Karpas-422 (cell line): ENCODE data around the gene FBXL7. TPM values are rescaled to one million over a fixed set of nuclear protein-coding genes. Genes with fewer than 3 reads are reported as not detected.

Experiments
- DNase-seq: peaks from one replicate; pipeline ENCODE4 v3.0.0-alpha.2; 2015
- H2AFZ ChIP-seq: fragments of 200-600 bp; sonication (generic); 2 replicates; pipeline ENCODE4 v1.6.1; 2014; ENCODE audit warnings: antibody characterized with exemption, low read length, mixed read lengths
- H3K27ac ChIP-seq: fragments of 200-600 bp; sonication (generic); 2 replicates; pipeline ENCODE4 v1.5.1; 2014; ENCODE audit warnings: mild to moderate bottlenecking, low read length, moderate library complexity
- H3K27me3 ChIP-seq: fragments of 200-600 bp; sonication (generic); 2 replicates; pipeline ENCODE4 v1.6.1; 2014; ENCODE audit warnings: low read length, mixed read lengths
- H3K36me3 ChIP-seq: fragments of 200-600 bp; sonication (generic); 2 replicates; pipeline ENCODE4 v1.6.1; 2014; ENCODE audit warnings: low read length, mixed read lengths; ENCODE audit not compliant: insufficient read depth
- H3K4me1 ChIP-seq: fragments of 200-600 bp; sonication (generic); 2 replicates; pipeline ENCODE4 v1.6.1; 2014; ENCODE audit warnings: mild to moderate bottlenecking, low read length, mixed read lengths
- H3K4me2 ChIP-seq: fragments of 200-600 bp; sonication (generic); 2 replicates; pipeline ENCODE4 v1.6.1; 2014; ENCODE audit warnings: low read length, low read depth, mild to moderate bottlenecking; ENCODE audit not compliant: poor library complexity, severe bottlenecking
- H3K4me3 ChIP-seq: fragments of 200-600 bp; sonication (generic); 2 replicates; pipeline ENCODE4 v1.5.1; 2014; ENCODE audit warnings: mild to moderate bottlenecking, antibody characterized with exemption, low read length, mixed read lengths
- H3K79me2 ChIP-seq: fragments of 200-600 bp; sonication (generic); 2 replicates; pipeline ENCODE4 v1.6.1; 2014; ENCODE audit warnings: mild to moderate bottlenecking, low read length, mixed read lengths
- H3K9ac ChIP-seq: fragments of 200-600 bp; sonication (generic); 2 replicates; pipeline ENCODE4 v1.6.0; 2014; ENCODE audit warnings: low read length
- H3K9me2 ChIP-seq: fragments of 200-600 bp; sonication (generic), shearing (Covaris generic); replicated peaks from 2 replicates; pipeline ENCODE4 v1.6.0; 2014; ENCODE audit warnings: mild to moderate bottlenecking, low read length, moderate library complexity; ENCODE audit not compliant: insufficient read depth
- H3K9me3 ChIP-seq: fragments of 300-700, 200-600 bp; sonication (generic); 2 replicates; pipeline ENCODE4 v1.6.1; 2014; ENCODE audit warnings: low read length, mixed read lengths
- H4K20me1 ChIP-seq: fragments of 200-600 bp; sonication (generic); 2 replicates; pipeline ENCODE4 v1.6.1; 2014; ENCODE audit warnings: mild to moderate bottlenecking, antibody characterized with exemption, low read length, low read depth; ENCODE audit not compliant: insufficient read depth
- total RNA-seq: library from RNA; depleted of rRNA; stranded (reverse); fragments of >200 nt; shearing (Covaris generic); gene quantifications from 2 replicates; pipeline ENCODE4 v1.2.3, GENCODE V29; 2014; ENCODE audit warnings: low replicate concordance

Gene FBXL7
- total RNA-seq, 1 experiment from 2014 or later, result not detected

DNA sequence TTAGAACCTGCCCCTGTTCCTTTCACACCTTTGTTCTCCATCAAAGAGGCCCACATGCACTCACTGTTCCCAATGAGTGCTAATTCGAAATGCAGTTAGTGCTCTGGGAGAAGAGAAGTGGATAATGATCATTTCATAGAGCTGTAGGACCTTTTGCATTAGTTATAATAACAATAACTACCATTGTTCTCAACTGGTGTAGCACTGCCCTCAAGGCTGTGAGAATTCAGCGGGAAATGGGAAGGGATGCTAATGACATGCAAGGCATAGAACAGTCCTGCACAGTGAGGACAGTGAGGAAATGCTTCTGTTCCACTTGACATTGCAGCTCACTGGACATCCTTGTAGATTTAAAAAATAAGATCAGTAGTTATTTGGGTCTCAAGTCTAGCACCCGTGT is 187.4 kb downstream of the FBXL7 start:
- no peaks in the 10 kb centered on the region for H3K9me2 ChIP-seq
- H3K9ac ChIP-seq, result no peak overlapping the region
- peaks cover 23% of the 10 kb centered on the region for H3K9me3 ChIP-seq
- DNase-seq, result no peak
- H3K79me2 ChIP-seq, result no peaks in the 10 kb centered on the region
- no peak overlapping the region for H3K4me2 ChIP-seq
- no peak overlapping the region for H3K4me3 ChIP-seq
- no peak overlapping the region for H3K27ac ChIP-seq
- no peaks in the 10 kb centered on the region for H3K4me1 ChIP-seq
- H4K20me1 ChIP-seq, result no peaks in the 10 kb centered on the region
- H3K36me3 ChIP-seq, result no peaks in the 10 kb centered on the region
- H3K27me3 ChIP-seq, result no peaks in the 10 kb centered on the region
- H2AFZ ChIP-seq, result no peak overlapping the region

DNA sequence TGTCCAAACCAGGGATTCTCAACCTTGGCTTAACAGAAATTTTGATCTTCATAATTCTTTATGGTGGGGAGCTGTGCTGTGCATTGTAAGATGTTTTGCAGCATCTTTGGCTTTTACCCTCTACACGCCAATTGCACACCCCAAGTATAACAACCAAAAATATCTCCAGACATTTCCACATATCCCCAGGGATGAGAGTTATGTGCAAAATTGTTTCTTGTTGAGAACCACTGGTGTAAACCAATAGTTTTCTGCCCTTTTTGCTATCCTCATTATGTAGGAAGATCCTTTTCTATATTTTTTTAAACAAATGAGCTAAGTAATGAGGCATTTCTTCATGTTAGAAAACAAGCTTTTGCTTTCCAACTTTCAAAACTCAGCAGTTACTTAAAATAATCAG is 189.9 kb downstream of the FBXL7 start:
- no peak overlapping the region for H3K9ac ChIP-seq
- H3K27me3 ChIP-seq, result no peaks in the 10 kb centered on the region
- no peaks in the 10 kb centered on the region for H3K36me3 ChIP-seq
- no peaks in the 10 kb centered on the region for H3K79me2 ChIP-seq
- peaks cover 9% of the 10 kb centered on the region for H3K9me3 ChIP-seq
- no peak overlapping the region for H3K4me2 ChIP-seq
- H3K27ac ChIP-seq, result no peak overlapping the region
- H3K9me2 ChIP-seq, result no peaks in the 10 kb centered on the region
- no peaks in the 10 kb centered on the region for H3K4me1 ChIP-seq
- DNase-seq, result no peak
- no peaks in the 10 kb centered on the region for H4K20me1 ChIP-seq
- H2AFZ ChIP-seq, result no peak overlapping the region
- H3K4me3 ChIP-seq, result no peak overlapping the region

DNA sequence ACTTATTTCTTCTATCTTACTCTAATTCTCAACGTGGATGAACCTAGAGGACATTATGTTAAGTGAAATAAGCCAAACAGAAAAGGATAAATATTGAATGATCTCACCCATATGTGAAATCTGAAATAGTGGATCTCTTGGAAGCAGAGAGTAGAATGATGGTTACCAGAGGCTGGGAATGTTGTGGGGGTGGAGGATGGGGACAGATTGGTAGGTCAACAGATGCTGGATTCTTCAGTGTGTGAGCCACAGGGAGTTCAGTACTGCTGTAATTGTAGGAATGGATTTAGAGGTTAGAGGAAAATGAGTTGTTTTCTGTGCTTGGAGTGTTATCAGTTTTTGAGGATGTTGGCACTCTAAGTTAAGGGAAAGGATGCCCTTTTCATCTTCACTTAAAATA is 190.6 kb downstream of the FBXL7 start:
- H2AFZ ChIP-seq, result no peak overlapping the region
- H3K9me3 ChIP-seq, result peaks cover 9% of the 10 kb centered on the region
- no peak for DNase-seq
- H3K4me2 ChIP-seq, result no peak overlapping the region
- H3K27ac ChIP-seq, result no peak overlapping the region
- H3K27me3 ChIP-seq, result no peaks in the 10 kb centered on the region
- H3K9ac ChIP-seq, result no peak overlapping the region
- no peaks in the 10 kb centered on the region for H3K36me3 ChIP-seq
- H3K9me2 ChIP-seq, result no peaks in the 10 kb centered on the region
- no peaks in the 10 kb centered on the region for H3K4me1 ChIP-seq
- no peak overlapping the region for H3K4me3 ChIP-seq
- no peaks in the 10 kb centered on the region for H3K79me2 ChIP-seq
- H4K20me1 ChIP-seq, result no peaks in the 10 kb centered on the region

DNA sequence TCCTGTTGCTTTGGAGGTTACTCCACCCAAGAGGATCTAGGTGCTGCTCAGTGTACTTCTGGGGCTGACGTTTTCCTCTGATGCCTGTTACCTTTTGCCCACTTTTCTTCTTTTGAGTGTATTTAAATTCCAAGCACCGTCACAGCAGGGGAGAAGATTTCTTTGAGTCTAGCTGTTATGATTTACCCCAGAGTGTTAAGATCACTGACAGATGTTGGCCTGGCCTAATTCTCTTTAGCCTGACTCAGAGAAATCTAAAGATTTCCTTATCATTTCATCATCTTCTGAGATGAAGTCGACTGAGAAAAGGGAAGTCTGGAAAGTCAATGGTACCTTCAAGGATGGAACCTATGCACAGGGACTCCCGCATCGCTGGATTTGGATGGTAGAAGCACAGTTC is 191.5 kb downstream of the FBXL7 start:
- Histone ChIP-seq H2AFZ (no peak overlapping the region), H3K4me1 (no peaks in the 10 kb centered on the region), H3K27me3 (no peaks in the 10 kb centered on the region), H3K4me3 (no peak overlapping the region), H3K9me2 (no peaks in the 10 kb centered on the region), H3K79me2 (no peaks in the 10 kb centered on the region), H3K9me3 (peaks cover 10% of the 10 kb centered on the region), H3K9ac (no peak overlapping the region), H4K20me1 (no peaks in the 10 kb centered on the region), H3K36me3 (no peaks in the 10 kb centered on the region), H3K4me2 (no peak overlapping the region), H3K27ac (no peak overlapping the region)
- DNase-seq, result no peak

DNA sequence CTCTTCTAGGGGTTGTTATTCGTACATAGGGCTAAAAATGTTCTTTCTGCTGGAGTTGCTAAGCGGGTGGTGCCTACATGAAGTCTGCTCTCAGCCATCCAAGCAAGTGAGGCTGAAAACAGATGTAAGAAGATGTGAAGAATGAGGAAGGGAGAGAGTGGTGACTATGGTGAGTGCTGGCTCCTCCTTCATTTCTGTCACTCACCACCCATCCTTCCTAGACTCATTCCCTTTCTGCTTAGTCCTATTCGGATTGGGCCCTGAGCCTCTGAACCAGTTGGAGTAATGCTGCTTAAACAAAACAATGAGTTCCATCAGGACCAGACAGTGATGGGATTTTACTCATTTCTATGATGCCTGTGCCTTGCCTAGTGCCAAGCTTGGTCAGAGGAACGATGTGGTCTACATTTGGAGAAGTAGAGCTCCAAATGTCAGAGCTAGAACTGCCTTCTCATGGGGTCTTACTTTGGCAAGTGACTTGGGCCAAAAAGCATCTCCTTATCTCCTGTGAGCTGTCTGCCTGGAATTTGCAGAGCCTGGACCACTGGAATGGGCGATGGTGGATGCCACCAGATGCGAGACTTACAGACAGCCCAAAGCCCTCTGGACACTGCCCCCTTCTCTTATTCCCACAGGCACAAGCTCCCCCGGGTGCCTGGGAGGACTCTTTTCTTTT is 192.9 kb downstream of the FBXL7 start:
- H3K4me3 ChIP-seq, result no peak overlapping the region
- DNase-seq, result no peak
- no peak overlapping the region for H2AFZ ChIP-seq
- H3K27ac ChIP-seq, result no peak overlapping the region
- H3K27me3 ChIP-seq, result no peaks in the 10 kb centered on the region
- no peak overlapping the region for H3K9ac ChIP-seq
- H3K79me2 ChIP-seq, result no peaks in the 10 kb centered on the region
- no peaks in the 10 kb centered on the region for H3K9me2 ChIP-seq
- peaks cover 13% of the 10 kb centered on the region for H3K9me3 ChIP-seq
- no peaks in the 10 kb centered on the region for H3K36me3 ChIP-seq
- no peaks in the 10 kb centered on the region for H3K4me1 ChIP-seq
- no peaks in the 10 kb centered on the region for H4K20me1 ChIP-seq
- no peak overlapping the region for H3K4me2 ChIP-seq

GRCh38 chr5:15693382-15693728 is 193.4 kb downstream of the FBXL7 start:
- Histone ChIP-seq H3K4me1 (no peaks in the 10 kb centered on the region), H3K36me3 (no peaks in the 10 kb centered on the region), H3K9ac (no peak overlapping the region), H3K9me3 (peaks cover 12% of the 10 kb centered on the region), H3K4me2 (no peak overlapping the region), H3K9me2 (no peaks in the 10 kb centered on the region), H3K27me3 (no peaks in the 10 kb centered on the region), H4K20me1 (no peaks in the 10 kb centered on the region), H3K27ac (no peak overlapping the region), H3K79me2 (no peaks in the 10 kb centered on the region), H3K4me3 (no peak overlapping the region), H2AFZ (no peak overlapping the region)
- no peak for DNase-seq

- Histone ChIP-seq H3K27ac (no peak overlapping the region), H3K9me2 (no peaks in the 10 kb centered on the region), H3K4me2 (no peak overlapping the region), H3K9ac (no peak overlapping the region), H4K20me1 (no peaks in the 10 kb centered on the region), H3K27me3 (no peaks in the 10 kb centered on the region), H3K9me3 (peaks cover 10% of the 10 kb centered on the region), H2AFZ (no peak overlapping the region), H3K79me2 (no peaks in the 10 kb centered on the region), H3K4me1 (no peaks in the 10 kb centered on the region), H3K4me3 (no peak overlapping the region), H3K36me3 (no peaks in the 10 kb centered on the region)
- no peak for DNase-seq
Observed at GRCh38 chr5:15693933-15694332, 194.0 kb downstream of the FBXL7 start.

GRCh38 chr5:15694696-15695214 is 194.8 kb downstream of the FBXL7 start:
- no peak overlapping the region for H2AFZ ChIP-seq
- H3K27me3 ChIP-seq, result no peaks in the 10 kb centered on the region
- no peak for DNase-seq
- no peaks in the 10 kb centered on the region for H3K4me1 ChIP-seq
- no peaks in the 10 kb centered on the region for H3K36me3 ChIP-seq
- no peaks in the 10 kb centered on the region for H4K20me1 ChIP-seq
- no peak overlapping the region for H3K4me2 ChIP-seq
- H3K27ac ChIP-seq, result no peak overlapping the region
- H3K9me3 ChIP-seq, result peaks cover 10% of the 10 kb centered on the region
- H3K9ac ChIP-seq, result no peak overlapping the region
- no peak overlapping the region for H3K4me3 ChIP-seq
- no peaks in the 10 kb centered on the region for H3K79me2 ChIP-seq
- H3K9me2 ChIP-seq, result no peaks in the 10 kb centered on the region
